A549 treated with CpdA at 1 μM for 4 hours (cell line): ENCODE measurements around the gene PTPRD. TPM values are rescaled to one million over a fixed set of nuclear protein-coding genes. Genes with fewer than 3 reads are reported as not detected.

Experiments
- total RNA-seq: library from RNA; stranded (reverse); fragments of 200-300 nt; extraction: Qiagen RNA extraction; gene quantifications from 5 replicates; pipeline ENCODE4 v1.2.3, GENCODE V29; 2022; ENCODE audit warnings: low read depth

Gene PTPRD
- 0.17 to 0.42 TPM (median 0.20 TPM) in 5 replicates for total RNA-seq

DNA sequence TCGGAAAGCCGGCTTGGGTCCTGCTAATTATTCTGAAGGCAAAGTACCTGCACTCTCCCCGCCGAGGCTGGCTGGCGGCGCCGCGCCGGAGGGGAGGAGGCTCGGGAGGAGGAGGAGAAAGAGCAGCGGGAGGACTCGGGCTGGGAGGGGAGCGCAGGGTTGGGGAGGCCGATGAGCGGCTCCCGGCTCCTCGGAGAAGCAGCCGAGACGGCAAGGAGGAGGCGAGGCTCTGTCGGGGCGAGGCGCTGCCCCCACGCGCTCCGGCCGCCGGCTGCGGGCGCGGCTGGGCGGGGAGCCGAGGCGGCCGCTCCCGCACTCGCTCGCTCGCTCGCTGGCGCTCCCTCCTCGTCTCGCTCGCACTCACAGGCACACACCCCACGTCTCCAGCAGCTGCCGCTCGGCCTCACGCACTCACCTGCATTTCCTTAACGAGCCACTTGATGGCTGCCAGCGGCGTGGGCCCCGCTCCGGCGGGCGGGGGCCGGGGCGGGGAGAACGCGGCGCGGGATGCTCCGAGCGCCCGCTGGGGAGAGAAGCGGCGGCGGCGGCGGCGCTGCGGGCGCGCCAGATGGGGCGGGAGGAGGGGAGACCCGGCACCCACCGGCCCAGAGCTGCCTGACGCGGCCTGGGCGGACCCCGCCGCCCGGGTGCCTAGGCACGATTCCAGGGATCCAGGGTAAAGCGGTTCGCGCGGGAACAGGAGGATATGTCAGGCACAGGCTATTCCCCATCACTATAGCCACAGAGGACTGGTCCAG, at the start of gene PTPRD:
Gene PTPRD (minus strand): TSS at position 362 of the 758 bp plus-strand sequence.

